Subcutaneous abdominal adipose tissue (tissue), 5 donors: ENCODE measurements around the gene KLHL34.
A peak's percentile ranks its signal among the peaks of the same experiment; 100 is the strongest.

Experiments
- H3K27ac ChIP-seq: one replicate; pipeline ENCODE4 v1.7.0; 2013; ENCODE audit warnings: low read depth, mild to moderate bottlenecking, inconsistent platforms, low read length, moderate library complexity
- H3K27me3 ChIP-seq, 5 donors: one replicate each; pipeline ENCODE4 v1.7.0; 2013; ENCODE audit warnings: low read length in 5 of 5, inconsistent platforms in 1 of 5; ENCODE audit not compliant: control insufficient read depth in 5 of 5, insufficient read depth in 4 of 5
- H3K36me3 ChIP-seq, 5 donors: one replicate each; pipeline ENCODE4 v1.7.0; 2013; ENCODE audit warnings: low read length in 5 of 5; ENCODE audit not compliant: control insufficient read depth in 5 of 5, insufficient read depth in 5 of 5
- H3K4me1 ChIP-seq, 5 donors: one replicate each; pipeline ENCODE4 v1.7.0; 2013; ENCODE audit warnings: low read length in 5 of 5, mild to moderate bottlenecking in 3 of 5, moderate library complexity in 1 of 5; ENCODE audit not compliant: control insufficient read depth in 5 of 5, insufficient read depth in 5 of 5
- H3K4me3 ChIP-seq, 5 donors: one replicate each; pipeline ENCODE4 v1.7.0; 2013; ENCODE audit warnings: low read length in 5 of 5, low read depth in 1 of 5
- H3K9ac ChIP-seq, 5 donors: one replicate each; pipeline ENCODE4 v1.7.0; 2013; ENCODE audit warnings: low read length in 5 of 5, mild to moderate bottlenecking in 4 of 5, moderate library complexity in 3 of 5
- H3K9me3 ChIP-seq, 5 donors: one replicate each; pipeline ENCODE4 v1.7.0; 2013; ENCODE audit warnings: low read length in 5 of 5; ENCODE audit not compliant: control insufficient read depth in 5 of 5
- donor health status: healthy.
- donor health status: healthy.
- donor health status: healthy.
- donor health status: healthy.
- donor health status: healthy.

KLHL34 gene

GRCh38 chrX:21657318-21658151 lies 595 bp downstream of the KLHL34 start:
- H3K4me1 ChIP-seq = peaks cover 0 to 13% (median 5%) of the 10 kb centered on the region in 5 donors
- H3K27me3 ChIP-seq = peaks cover 0 to 37% (median 26%) of the 10 kb centered on the region in 5 donors
- H3K36me3 ChIP-seq = no peaks in the 10 kb centered on the region
- peaks cover 0 to 7% (median 3%) of the 10 kb centered on the region in 5 donors for H3K9me3 ChIP-seq
- H3K4me3 ChIP-seq = peak overlapping the region in 1 of 5 donors; percentile 47
- H3K27ac ChIP-seq = no peak overlapping the region
- no peak overlapping the region for H3K9ac ChIP-seq

GRCh38 chrX:21656587-21657317 lies 1.4 kb downstream of the KLHL34 start:
- H3K9ac ChIP-seq = no peak overlapping the region
- peaks cover 0 to 13% (median 5%) of the 10 kb centered on the region in 5 donors for H3K4me1 ChIP-seq
- H3K27me3 ChIP-seq = peaks cover 0 to 34% (median 23%) of the 10 kb centered on the region in 5 donors
- no peaks in the 10 kb centered on the region for H3K36me3 ChIP-seq
- H3K4me3 ChIP-seq = peak overlapping the region in 1 of 5 donors; percentile 31
- H3K27ac ChIP-seq = no peak overlapping the region
- peaks cover 0 to 7% (median 3%) of the 10 kb centered on the region in 5 donors for H3K9me3 ChIP-seq

- Histone ChIP-seq H3K4me3 (peak overlapping the region in 3 of 5 donors; percentile 1 to 31 (median 11)), H3K27ac (no peak overlapping the region), H3K36me3 (no peaks in the 10 kb centered on the region), H3K27me3 (peaks cover 0 to 34% (median 22%) of the 10 kb centered on the region in 5 donors), H3K4me1 (peaks cover 0 to 13% (median 5%) of the 10 kb centered on the region in 5 donors), H3K9me3 (peaks cover 0 to 7% (median 3%) of the 10 kb centered on the region in 5 donors), H3K9ac (no peak overlapping the region)
Measured at GRCh38 chrX:21655901-21656586, 2.1 kb downstream of the KLHL34 start.

GRCh38 chrX:21645886-21646285 lies 12.2 kb downstream of the KLHL34 start:
- Histone ChIP-seq H3K4me3 (no peak overlapping the region), H3K4me1 (no peaks in the 10 kb centered on the region), H3K9ac (no peak overlapping the region), H3K36me3 (no peaks in the 10 kb centered on the region), H3K9me3 (no peaks in the 10 kb centered on the region), H3K27me3 (peaks cover 0 to 2% (median 0%) of the 10 kb centered on the region in 5 donors), H3K27ac (no peak overlapping the region)

GRCh38 chrX:21645431-21645830 lies 12.7 kb downstream of the KLHL34 start:
- Histone ChIP-seq H3K4me3 (no peak overlapping the region), H3K27me3 (peaks cover 0 to 2% (median 0%) of the 10 kb centered on the region in 5 donors), H3K27ac (no peak overlapping the region)

GRCh38 chrX:21639775-21640174 lies 18.4 kb downstream of the KLHL34 start:
- Histone ChIP-seq H3K27ac (no peak overlapping the region), H3K36me3 (no peaks in the 10 kb centered on the region), H3K27me3 (peaks cover 0 to 2% (median 0%) of the 10 kb centered on the region in 5 donors), H3K4me1 (no peaks in the 10 kb centered on the region), H3K9ac (no peak overlapping the region), H3K9me3 (no peaks in the 10 kb centered on the region), H3K4me3 (no peak overlapping the region)

More at GRCh38 chrX:21645431-21645830, 12.7 kb downstream of the KLHL34 start:
- no peaks in the 10 kb centered on the region for H3K9me3 ChIP-seq
- H3K36me3 ChIP-seq = no peaks in the 10 kb centered on the region
- H3K9ac ChIP-seq = no peak overlapping the region
- H3K4me1 ChIP-seq = no peaks in the 10 kb centered on the region

GRCh38 chrX:21638311-21638710 lies 19.8 kb downstream of the KLHL34 start:
- H3K9me3 ChIP-seq = no peaks in the 10 kb centered on the region
- peaks cover 0 to 2% (median 0%) of the 10 kb centered on the region in 5 donors for H3K27me3 ChIP-seq

GRCh38 chrX:21632027-21632426 lies 26.1 kb downstream of the KLHL34 start:
- no peaks in the 10 kb centered on the region for H3K36me3 ChIP-seq
- peaks cover 0 to 4% (median 0%) of the 10 kb centered on the region in 5 donors for H3K9me3 ChIP-seq
- no peak overlapping the region for H3K9ac ChIP-seq
- H3K27ac ChIP-seq = no peak overlapping the region
- no peak overlapping the region for H3K4me3 ChIP-seq
- no peaks in the 10 kb centered on the region for H3K4me1 ChIP-seq
- H3K27me3 ChIP-seq = peaks cover 0 to 2% (median 0%) of the 10 kb centered on the region in 5 donors

More at GRCh38 chrX:21638311-21638710, 19.8 kb downstream of the KLHL34 start:
- Histone ChIP-seq H3K36me3 (no peaks in the 10 kb centered on the region), H3K9ac (no peak overlapping the region), H3K4me1 (no peaks in the 10 kb centered on the region), H3K4me3 (no peak overlapping the region), H3K27ac (no peak overlapping the region)

GRCh38 chrX:21623778-21624501 lies 34.2 kb downstream of the KLHL34 start:
- no peak overlapping the region for H3K9ac ChIP-seq
- H3K36me3 ChIP-seq = no peaks in the 10 kb centered on the region
- peaks cover 0 to 4% (median 0%) of the 10 kb centered on the region in 5 donors for H3K9me3 ChIP-seq
- no peak overlapping the region for H3K27ac ChIP-seq
- no peaks in the 10 kb centered on the region for H3K4me1 ChIP-seq
- no peak overlapping the region for H3K4me3 ChIP-seq
- H3K27me3 ChIP-seq = no peaks in the 10 kb centered on the region
